ENCODE data around the gene ASB5.
A peak's percentile ranks its signal among the peaks of the same experiment; 100 is the strongest.

ASB5 gene

DNA sequence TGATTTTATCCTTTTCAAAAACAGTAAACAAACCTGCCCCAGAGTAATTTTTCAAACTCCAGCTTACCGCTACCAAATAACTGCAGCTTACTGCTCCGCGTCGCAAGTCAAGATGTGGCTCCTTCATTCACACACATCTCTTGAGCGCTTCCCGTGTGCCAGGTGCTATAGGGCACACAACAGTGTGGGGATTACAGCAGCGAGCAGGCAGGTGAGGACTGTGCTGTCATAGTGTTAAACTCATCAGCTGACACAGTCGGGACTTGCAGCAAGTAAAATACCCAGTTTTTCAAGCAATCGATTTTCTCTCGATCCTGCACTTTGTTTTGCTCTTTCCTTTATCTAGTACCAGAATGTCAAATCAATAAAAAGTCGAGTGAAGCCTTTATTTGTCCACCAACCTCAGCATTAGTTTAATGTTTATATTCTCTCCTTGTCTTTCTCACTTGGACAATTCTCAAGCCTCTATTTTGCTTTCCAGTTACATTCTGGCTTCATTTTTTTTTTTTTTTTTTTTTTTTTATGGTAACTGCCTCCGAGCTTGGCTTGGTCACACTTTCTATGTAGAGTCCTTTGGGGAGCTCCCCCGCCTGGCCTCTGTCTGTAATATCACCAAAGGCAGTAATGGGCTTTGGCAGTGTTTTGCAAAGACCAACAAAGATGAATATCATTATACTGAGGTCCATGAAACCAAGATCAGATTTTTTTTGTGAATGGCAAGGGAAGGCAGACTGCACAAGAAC, 8.3 kb upstream of the ASB5 start:
- peak; percentile 39 for DNase-seq

DNA sequence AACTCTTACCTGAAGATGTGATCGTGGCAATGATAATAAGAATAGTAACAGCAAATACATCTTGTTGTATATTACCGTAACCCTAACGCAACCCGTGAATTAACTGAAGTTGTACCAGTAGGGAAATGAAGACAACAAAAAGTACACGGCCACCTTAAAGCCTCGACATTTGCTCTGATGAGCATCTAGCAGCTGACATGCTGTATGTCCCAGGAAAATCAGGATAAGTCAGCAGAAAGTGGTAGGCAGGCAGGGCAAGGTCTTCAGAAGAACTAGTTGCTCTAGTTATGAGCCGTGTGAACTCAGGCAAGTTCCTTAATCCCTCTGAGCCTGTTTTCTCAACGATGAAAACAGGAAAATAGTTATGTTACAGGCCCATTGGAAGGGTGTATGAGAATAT, 7.7 kb upstream of the ASB5 start:
- DNase-seq: no peak

DNA sequence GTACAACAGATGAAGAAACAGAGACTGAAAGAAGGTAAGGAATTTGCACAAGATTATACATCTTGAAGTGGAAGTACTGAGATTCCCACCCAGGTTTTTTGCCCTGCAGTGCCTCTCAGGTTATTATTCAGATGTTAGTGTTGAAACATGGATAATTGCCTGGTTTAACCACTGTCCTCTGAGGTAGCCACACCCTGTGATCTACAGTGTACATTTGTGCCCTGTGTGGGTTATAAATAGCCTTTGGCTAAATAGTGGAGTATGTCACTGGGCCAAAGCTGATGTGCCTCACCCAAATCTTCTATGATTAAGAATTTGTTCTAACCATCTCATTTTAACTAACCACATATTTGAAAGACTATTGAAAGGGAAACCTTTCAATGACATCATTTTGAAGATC, 5.4 kb upstream of the ASB5 start:
- no peak for DNase-seq

DNA sequence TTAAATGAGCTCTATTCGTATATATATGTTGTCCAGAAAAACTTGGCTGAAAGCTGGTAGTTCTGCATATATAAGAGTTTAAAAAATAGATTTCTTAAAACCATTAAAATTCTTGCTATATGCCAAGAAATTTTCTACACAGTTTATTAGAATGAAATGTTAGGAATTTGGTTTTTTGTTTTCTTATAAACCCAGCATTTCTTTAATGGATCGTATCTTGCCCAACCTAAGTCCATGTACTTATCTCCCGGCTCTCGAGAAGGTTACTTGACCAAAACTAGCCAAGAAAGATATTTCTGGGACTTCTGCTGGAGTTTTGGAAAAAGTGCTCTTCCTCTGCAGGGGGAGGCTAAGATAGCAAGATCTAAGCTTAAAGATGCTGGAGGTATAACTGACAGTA, 4.7 kb upstream of the ASB5 start:
- DNase-seq: no peak

DNA sequence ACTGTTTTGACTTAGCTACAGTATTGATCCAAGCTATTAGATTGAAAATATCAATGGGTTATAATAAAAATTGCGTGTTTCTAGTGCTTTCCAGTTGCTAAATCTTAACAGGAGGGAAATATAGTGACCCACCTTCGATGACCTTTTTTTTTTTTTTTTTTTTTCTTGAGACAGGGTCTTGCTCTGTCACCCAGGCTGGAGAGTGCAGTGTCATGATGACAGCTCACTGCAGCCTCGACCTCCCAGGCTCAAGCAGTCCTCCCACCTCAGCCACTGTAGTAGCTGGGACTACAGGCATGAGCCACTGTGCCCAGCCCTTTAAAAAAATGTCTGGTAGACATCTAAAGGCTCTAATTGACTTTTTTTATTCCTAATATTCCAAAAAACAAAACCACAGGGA, 3.8 kb upstream of the ASB5 start:
- no peak for DNase-seq

DNA sequence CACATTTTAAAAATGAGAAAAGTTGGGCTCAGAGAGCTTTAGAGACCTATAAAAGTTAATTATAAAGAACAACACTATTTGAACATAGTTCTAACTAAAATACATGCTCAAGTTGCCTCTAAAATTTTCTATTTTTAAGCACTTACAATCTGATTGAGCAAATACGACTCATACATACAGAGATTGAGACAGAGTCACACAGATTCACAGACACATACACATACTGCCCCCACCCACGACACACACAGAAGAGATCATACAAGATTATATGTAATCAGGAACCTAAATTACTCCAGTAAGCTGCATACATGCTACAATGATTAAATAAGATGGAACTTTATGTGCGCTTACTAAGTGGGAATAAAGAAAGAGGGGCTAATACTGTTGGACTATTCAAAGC, 2.7 kb upstream of the ASB5 start:
- DNase-seq: no peak

DNA sequence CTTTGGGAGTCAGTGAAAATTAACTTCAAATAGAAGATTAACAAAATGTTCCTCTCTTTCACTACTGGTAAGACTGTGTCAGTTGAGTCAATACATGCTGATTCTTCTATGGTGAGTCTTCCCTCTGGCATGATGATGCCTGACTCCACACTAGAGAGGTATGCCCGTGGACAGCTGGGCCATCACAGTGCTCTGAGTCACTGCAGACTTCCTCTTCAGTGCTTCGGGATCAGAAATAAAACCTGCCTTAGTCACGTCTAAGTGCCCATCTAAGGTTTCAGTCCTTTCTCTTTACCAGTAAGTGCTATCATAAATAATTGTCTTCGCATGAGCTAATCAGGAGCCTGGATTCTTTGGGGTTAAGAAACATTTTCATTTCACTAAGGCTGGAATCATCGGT, 1.6 kb upstream of the ASB5 start:
- no peak for DNase-seq

DNA sequence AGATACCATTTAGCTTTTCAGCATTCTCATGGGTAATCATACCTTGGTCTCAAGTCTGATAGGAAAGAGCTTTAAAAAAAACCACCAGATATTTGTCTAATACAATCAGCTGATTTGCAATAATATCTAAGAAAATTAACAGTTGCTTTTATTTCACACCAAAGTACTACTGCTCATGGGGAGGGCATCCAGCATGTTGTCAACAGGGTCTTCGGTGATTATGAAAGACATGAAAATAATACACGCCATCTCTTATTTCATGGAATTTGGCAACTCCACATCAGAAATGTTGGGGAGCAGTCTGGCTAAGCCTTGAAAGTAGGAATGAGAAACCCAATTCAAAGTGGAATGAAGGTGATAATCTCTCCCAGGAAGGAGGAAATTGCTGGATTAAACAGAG, 3.0 kb downstream of the ASB5 start:
- no peak for DNase-seq

DNA sequence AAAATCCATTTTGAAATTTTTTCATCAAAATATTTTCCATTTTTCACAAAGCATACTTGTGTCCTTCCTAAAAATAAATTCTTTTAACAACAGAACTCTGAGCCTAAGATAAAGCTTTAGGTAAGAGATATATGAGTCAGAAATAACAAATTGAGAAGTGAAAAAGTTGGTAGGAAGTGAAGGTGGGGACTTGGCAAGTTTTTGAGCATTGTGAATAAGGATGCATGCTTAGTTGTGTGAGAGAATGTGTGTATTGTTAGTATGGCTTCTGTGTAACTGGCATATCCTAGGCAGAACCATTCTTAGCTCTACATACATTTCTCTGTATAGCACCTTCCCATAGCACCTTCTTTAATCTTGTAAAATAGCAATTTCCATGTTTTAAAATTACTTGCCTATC, 6.8 kb downstream of the ASB5 start:
- no peak for DNase-seq

DNA sequence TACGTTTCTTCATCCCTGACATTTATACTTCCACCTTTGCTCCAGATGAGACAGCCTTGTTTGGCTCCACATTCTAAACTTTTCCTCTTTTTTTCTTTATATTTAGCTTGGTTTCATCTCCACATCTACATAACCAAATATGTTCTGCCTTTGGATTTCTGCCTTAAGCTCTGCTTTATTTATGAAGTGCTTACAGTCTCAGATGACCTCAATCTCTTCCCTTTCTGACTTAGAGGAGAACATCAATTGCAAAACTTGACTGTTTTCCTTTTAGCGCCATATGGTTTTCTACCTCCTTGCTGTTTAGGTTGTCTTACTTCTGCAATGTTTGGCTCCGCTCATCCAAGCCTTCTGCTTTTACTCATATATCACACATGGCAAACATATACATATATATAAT, 7.5 kb downstream of the ASB5 start:
- no peak for DNase-seq

DNA sequence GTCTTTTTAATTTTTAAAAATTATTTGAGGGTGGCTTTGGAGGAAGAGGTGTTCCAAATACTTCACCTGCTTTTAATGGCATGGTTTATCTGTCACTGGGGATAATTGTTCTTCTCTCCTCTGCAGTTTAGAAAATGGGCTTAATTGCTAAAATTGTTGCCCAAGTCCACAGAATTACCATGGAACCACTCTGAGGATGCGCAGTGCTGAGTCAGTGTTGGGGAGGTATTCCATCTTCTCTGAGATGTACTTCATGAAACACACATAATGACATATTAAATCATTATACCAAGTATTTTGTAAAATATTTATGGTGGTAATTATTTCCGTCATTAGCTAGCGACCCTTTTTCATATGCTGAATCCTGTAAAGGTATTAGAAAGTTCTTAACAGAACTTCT, 8.0 kb downstream of the ASB5 start:
- DNase-seq: no peak

DNA sequence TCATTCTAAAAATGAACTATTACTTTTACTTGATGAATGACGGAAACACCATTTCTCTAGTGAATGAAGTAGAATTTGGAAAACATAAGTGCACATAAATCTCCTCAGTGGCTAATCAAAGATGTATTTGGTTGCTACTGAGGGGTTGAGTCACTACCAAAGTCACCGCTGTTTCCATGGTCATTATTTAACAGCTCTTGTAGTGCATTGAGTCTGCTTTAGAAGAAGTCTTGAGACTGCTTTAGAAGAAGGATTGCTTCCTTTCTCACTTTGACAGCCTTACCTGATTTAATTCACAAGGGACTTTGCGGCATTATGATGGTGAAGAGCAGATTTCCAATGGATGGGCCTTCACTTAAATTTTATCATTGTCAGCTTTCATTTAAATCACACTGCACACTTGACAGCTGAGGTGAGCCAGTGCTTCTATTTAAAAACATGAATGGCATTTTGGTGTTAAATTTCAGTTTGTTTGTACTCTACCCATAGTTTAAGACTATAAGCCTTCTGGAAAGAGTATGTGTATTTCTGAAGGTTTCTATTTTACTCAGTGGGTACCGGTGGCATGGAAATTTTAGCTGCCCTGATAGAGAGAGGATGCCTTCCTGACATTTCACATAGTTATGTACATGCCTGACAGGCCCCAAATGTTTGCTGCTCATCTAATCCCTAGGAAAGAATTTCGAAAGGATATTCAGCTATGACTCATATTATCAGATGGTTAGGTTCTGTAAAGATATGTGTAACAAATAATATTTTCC, 9.5 kb downstream of the ASB5 start:
- no peak for DNase-seq

DNA sequence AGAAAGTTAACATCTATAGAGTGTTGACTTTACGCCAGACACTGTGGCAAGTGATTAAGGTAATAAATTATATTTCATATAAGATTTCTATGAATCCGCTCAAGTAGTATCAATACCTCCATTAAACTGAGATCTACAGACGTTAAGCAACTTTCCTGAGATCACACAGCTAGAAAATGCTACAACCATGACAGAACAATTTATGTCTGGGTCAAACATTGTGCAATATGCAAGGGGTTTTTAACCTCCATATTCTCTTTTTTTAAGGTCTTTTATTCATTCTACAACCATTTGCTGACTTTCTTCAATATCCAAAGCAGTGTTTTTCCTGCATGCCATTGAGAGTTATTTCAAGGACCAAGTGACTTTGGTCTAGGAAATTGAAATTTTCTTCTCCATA, 10.9 kb downstream of the ASB5 start:
- no peak for DNase-seq

DNA sequence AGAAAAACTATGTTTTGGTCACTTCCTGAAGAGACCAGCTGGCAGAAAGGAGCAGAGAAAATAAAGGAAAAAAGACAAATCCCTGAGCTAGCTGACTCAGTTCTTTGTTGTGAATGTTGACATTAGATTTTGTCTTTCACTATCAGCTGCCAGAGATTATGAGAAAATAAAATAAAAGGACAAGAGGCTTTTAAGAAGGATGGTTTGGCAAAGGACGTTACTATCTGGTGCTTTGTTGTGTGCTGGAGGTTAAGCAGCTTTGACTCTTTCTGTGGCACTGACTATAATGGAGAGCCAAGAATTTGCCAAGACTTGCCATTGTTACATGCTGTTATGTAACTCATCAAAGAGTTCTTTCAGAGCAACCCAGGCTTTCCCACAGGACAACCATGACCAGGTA, 12.1 kb downstream of the ASB5 start:
- no peak for DNase-seq

DNA sequence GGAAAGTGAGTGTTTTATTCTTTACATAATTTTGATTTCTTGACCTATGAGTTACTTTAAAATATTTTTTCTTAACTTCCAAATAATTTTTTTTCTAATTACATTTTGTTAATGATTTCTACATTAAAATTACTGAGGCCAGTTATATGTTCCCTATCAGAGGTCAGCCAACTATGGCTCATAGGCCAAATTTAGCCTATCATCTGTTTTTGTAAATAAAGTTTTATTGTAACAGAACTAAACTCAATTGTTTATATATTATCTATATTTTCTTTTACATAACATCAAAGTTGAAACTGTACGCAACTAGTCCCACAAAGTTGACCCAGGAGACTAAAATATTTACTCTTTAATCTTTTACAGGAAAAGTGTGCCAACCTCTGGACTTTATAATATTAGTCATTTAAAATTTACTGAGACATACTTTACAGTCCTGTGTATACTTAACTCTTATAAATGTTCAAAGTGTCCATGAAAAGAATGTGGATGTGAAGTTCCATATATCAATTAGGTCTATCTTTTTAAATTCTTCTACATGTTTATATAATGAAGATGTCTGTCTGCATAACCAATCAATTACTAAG, 26.2 kb downstream of the ASB5 start:
- no peak for DNase-seq

DNA sequence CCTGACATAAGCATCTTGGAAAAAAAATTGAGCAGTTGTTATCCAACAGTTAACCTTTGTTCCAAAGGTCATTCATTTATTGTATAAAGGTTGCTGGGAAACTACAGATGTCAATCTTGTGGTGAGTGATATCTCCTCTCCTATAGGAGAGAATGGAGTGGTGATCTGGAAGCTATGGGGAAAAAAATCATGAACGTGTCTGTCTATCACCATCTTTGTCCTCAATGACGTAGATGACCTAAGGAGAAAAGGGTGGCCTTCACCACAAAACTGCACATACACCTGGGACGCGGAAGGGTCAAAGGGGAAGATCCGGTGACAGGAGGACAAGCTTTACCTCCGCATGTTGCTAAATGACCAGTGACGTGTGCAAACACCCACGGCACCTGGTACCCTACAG, 27.3 kb downstream of the ASB5 start:
- DNase-seq: no peak

DNA sequence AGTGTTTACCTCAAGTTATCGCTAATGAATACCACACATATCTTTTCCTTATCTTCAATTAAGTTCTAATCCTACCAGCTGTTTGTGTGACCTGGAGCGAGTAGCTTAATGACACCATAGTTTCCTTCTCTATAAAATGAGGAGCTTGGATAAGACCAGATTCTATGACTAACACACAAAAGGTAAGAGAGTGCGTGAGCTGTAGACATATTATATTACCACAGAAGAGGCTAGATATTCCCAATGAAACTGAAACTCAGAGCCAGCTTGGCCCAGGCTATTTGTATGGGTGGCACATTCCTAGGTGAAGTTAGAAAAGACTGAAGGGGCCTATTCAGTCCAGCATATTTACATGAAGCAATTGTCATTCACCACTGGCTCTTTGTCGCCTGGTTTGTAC, 30.2 kb downstream of the ASB5 start:
- peak; percentile 1 for DNase-seq

DNA sequence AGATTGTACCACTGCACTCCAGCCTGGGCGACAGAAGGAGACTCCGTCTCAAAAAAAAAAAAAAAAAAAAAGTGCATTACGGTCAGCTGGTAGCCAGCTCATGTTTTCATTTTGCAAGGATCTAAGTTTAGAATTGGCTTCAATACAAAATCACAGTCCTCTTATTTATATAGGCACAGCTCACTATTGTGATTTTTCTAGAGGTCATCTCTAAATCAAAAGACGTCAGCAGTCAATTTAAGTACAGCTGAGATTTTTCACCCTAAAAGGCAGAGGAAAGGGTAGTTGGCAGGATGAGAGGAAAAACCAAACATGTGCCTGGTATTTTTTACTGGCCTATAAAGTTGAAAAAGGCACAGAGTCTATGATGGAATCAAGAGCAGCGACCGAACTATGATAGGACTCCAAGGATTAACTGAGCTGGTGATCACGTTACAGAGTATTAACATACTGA, 30.8 kb downstream of the ASB5 start:
- DNase-seq: no peak

DNA sequence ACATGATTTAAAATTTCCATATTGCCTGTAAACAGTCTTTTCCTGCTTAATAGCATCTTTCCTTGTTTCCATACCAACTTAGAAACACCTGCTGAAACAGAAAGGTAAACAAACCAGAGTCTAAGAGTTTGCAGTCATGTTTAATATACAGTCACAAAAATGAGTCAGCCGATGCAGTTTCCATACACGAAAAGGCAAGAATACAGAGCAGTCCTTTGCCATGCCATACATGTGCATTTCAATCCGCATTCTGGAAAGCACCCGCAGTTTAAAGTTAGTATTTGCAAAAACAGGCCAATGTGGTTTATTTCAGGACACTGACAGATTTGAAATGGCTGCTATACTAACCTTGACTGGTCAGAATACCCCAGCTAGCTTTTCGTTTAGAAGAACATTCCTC, 32.1 kb downstream of the ASB5 start:
- DNase-seq: peak; percentile 1

DNA sequence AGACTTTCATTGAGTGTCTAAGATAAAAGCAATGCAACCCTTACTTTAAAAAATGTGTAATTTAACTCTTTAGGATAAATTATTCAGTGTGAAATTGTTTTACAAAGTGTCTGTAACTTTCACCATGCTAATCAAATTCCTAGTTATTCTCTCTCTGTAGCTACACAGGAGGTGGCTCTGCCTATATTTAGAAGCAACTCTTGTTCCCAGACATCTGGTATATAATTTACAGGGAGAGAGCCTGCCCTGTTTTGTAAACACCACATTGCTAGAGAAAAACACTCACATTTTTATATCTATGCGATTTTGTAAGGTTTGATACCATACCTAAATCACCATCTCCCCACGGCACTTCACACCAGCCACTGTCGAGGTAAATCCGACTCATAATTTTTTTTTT, 38.2 kb downstream of the ASB5 start:
- no peak for DNase-seq

DNA sequence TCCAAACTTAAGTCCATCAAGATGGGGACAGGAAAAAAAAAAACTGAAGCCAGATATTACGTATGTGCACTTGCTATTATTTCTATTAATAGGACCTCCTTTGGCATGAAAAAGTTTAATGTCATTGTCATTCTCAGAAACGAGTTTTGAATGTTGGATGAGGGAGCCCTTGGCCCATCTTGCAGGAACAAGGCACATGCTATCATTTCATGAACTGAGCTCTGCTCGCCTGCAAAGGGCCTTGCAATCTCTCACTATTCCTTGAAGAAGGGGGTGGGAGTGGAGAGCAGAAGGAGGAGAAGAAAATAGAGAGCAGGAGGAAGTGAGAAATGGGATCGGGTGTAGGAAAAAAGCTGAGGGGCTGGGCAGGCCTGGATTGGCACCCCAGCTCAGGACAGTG, 39.4 kb downstream of the ASB5 start:
- DNase-seq: no peak

DNA sequence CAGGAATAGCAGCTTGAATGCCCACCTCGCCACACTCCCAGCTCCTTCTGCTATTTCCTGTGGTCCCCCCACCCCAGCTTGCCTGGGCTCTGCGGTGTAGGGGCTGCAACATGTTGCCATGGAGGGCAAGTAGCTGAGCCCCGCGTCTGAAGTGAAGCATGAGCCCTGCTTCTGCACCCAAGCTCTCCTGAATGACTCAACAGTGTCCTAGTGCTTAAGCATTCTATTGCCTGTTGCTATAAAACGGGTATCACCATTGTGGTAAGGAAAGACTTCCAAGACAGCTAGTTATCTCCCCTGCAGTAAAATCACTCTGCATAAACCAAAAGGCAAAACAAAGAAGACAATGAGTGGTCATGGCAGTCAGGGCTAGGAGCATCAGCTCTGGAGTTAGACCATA, 42.3 kb downstream of the ASB5 start:
- no peak for DNase-seq

DNA sequence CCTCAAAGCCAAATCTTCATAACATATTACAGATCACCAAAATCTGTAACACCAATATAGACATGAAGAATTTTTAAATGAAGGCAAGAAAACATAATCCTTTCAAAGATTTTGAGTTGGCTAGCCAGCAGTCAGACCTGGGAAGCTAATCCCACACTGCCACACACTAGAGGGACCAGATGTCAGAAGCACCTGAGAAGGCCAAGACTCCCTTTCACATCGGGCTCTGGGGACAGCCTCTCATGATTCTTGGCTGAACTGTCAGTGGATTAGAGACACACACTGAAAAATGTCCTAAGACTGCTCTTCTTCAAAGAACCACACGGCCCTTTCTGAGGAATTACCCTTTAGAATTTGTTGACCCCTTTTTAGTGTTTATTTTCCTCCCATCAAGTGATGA, 45.5 kb downstream of the ASB5 start:
- no peak for DNase-seq

DNA sequence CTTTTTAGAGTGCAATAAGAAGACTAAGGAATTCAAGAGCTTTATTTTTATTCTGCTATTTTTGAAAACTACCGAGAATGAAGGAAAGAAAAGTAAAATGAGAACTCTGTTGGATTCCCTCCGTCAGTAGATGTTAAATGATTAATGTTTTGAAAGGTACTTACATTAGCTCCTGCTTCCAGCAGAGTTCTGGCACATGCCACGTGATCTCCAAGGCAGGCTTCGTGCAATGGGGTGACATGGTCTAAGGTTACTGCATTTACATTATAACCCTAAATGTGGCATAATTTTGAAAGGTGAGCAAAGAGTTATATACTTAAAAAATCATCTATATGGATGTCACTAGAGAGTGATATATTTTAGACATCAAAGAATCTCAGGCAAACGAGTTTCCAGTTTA, 46.9 kb downstream of the ASB5 start:
- DNase-seq: no peak

DNA sequence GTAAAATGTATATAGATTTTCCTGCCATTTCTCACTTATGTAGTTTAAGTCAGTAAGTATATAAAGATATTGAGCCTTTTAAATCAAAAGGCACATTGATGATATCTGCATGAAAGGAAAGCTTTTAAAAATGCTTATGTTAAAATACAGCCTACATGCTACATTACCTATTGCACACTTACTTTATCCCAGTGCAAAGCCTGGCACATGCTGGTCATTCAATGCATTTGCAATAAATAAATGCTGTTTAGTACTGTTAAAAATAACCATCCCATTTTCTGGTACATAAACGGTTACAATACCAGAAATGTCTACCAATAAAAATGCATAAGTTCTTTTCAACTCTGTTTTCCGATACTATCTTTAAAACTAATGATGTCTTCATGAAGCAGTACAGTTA, 51.5 kb downstream of the ASB5 start:
- no peak for DNase-seq
